IMR-90 (cell line): ENCODE measurements around the gene TCF4. TPM values are rescaled to one million over a fixed set of nuclear protein-coding genes. Genes with fewer than 3 reads are reported as not detected.

ENCODE experiments used
- ATAC-seq: fragments of 200-7000 bp; cut with Tn5 transposase; 2 replicates; pipeline ENCODE4 v1.9.1; 2020; ENCODE audit warnings: low read depth, mild to moderate bottlenecking, moderate library complexity
- BruUV-seq: library from RNA; stranded (reverse); fragments of 400-500 nt; replicated peaks from 2 replicates; lab custom pipeline; 2021; lab: Mats Ljungman, UMichigan
- CTCF ChIA-PET: fragments of 300-600 bp; formaldehyde crosslinking; extraction: SDS; loops from one replicate; lab custom pipeline; 2021; ENCODE audit warnings: antibody characterized with exemption; lab: Yijun Ruan, JAX
- POLR2A ChIA-PET: fragments of 300-600 bp; sonication (Branson Sonifier 250); formaldehyde crosslinking; loops from one replicate; lab custom pipeline; 2022; ENCODE audit warnings: antibody characterized with exemption; ENCODE audit not compliant: unreplicated experiment; lab: Charles Lee
- DNase-seq: peaks from one replicate; pipeline ENCODE4 v3.0.0; 2013
- H2AFZ ChIP-seq: replicated peaks from 2 replicates; pipeline ENCODE3; 2013; ENCODE audit warnings: low read length, mild to moderate bottlenecking; ENCODE audit not compliant: poor library complexity
- H2AK5ac ChIP-seq: 2 replicates; pipeline ENCODE4 v1.6.1; 2013; ENCODE audit warnings: low read depth, low read length, inconsistent platforms
- H2AK9ac ChIP-seq: replicated peaks from 2 replicates; pipeline ENCODE3; 2013; ENCODE audit warnings: mild to moderate bottlenecking, low read depth, low read length, moderate library complexity; ENCODE audit not compliant: poor library complexity
- H2BK120ac ChIP-seq: 2 replicates; pipeline ENCODE4 v1.6.1; 2013; ENCODE audit warnings: low read depth, low read length, inconsistent platforms
- H2BK15ac ChIP-seq: 3 replicates; pipeline ENCODE4 v1.6.1; 2013; ENCODE audit warnings: low read depth, low read length, inconsistent platforms
- H2BK20ac ChIP-seq: 2 replicates; pipeline ENCODE4 v1.6.1; 2013; ENCODE audit warnings: low read depth, mild to moderate bottlenecking, inconsistent platforms, low read length, moderate library complexity
- H2BK5ac ChIP-seq: 2 replicates; pipeline ENCODE4 v1.6.1; 2013; ENCODE audit warnings: mild to moderate bottlenecking, low read depth, low read length, inconsistent platforms; ENCODE audit not compliant: poor library complexity, severe bottlenecking
- H3K14ac ChIP-seq: replicated peaks from 2 replicates; pipeline ENCODE4 v1.6.1; 2013; ENCODE audit warnings: low read depth, low read length, inconsistent platforms
- H3K18ac ChIP-seq: 2 replicates; pipeline ENCODE4 v1.6.1; 2013; ENCODE audit warnings: low read depth, low read length, control low read depth
- H3K23ac ChIP-seq: 2 replicates; pipeline ENCODE4 v1.6.1; 2013; ENCODE audit warnings: low read depth, low read length, inconsistent platforms
- H3K27ac ChIP-seq: 2 replicates; pipeline ENCODE4 v1.5.1; 2013; ENCODE audit warnings: mild to moderate bottlenecking, control low read depth, low read length; ENCODE audit not compliant: insufficient read depth
- H3K27me3 ChIP-seq: 2 replicates; pipeline ENCODE4 v1.6.1; 2013; ENCODE audit warnings: low read length; ENCODE audit not compliant: control insufficient read depth, insufficient read depth
- H3K36me3 ChIP-seq: 2 replicates; pipeline ENCODE4 v1.6.1; 2013; ENCODE audit warnings: low read length, mixed read lengths; ENCODE audit not compliant: control insufficient read depth, insufficient read depth
- H3K4ac ChIP-seq: 2 replicates; pipeline ENCODE4 v1.6.1; 2013; ENCODE audit warnings: low read depth, low read length, inconsistent platforms
- H3K4me1 ChIP-seq: 2 replicates; pipeline ENCODE4 v1.6.1; 2013; ENCODE audit warnings: low read length, mixed read lengths; ENCODE audit not compliant: control insufficient read depth, insufficient read depth
- H3K4me2 ChIP-seq: 2 replicates; pipeline ENCODE4 v1.6.1; 2013; ENCODE audit warnings: low read depth, mild to moderate bottlenecking, control low read depth, low read length, moderate library complexity
- H3K4me3 ChIP-seq: 2 replicates; pipeline ENCODE4 v1.5.1; 2013; ENCODE audit warnings: low read depth, mild to moderate bottlenecking, control low read depth, low read length, moderate library complexity; ENCODE audit not compliant: insufficient read depth
- H3K56ac ChIP-seq: 2 replicates; pipeline ENCODE4 v1.6.1; 2013; ENCODE audit warnings: low read length, inconsistent platforms; ENCODE audit not compliant: insufficient read depth; ENCODE audit errors: extremely low read depth
- H3K79me1 ChIP-seq, 2 experiments: 2 replicates each; pipeline ENCODE4 v1.6.1; 2013; ENCODE audit warnings: low read length in 2 of 2, inconsistent platforms in 1 of 2, low read depth in 1 of 2
- H3K9ac ChIP-seq: 2 replicates; pipeline ENCODE4 v1.6.1; 2013; ENCODE audit warnings: low read depth, low read length, control low read depth
- H3K9me1 ChIP-seq: 2 replicates; pipeline ENCODE4 v1.6.1; 2013; ENCODE audit warnings: low read length, inconsistent platforms; ENCODE audit not compliant: insufficient read depth
- H3K9me3 ChIP-seq: 2 replicates; pipeline ENCODE4 v1.6.1; 2013; ENCODE audit warnings: low read length; ENCODE audit not compliant: control insufficient read depth, insufficient read depth
- H4K20me1 ChIP-seq: 2 replicates; pipeline ENCODE4 v1.6.1; 2013; ENCODE audit warnings: low read length, inconsistent platforms; ENCODE audit not compliant: insufficient read depth
- H4K5ac ChIP-seq: 2 replicates; pipeline ENCODE4 v1.6.1; 2013; ENCODE audit warnings: mild to moderate bottlenecking, low read depth, low read length, control low read depth
- H4K8ac ChIP-seq, 2 experiments: 2 replicates each; pipeline ENCODE4 v1.6.1; 2013; ENCODE audit warnings: low read depth in 2 of 2, low read length in 2 of 2, control low read depth in 1 of 2, inconsistent platforms in 1 of 2
- H4K91ac ChIP-seq: 2 replicates; pipeline ENCODE4 v1.6.1; 2013; ENCODE audit warnings: low read depth, low read length, inconsistent platforms; ENCODE audit not compliant: insufficient read depth
- BHLHE40 ChIP-seq: fragments of 150-350 bp; IDR thresholded peaks from 2 replicates; pipeline ENCODE4 v1.6.1; 2016; ENCODE audit warnings: mild to moderate bottlenecking, low read depth, low read length
- CHD1 ChIP-seq: IDR thresholded peaks from 2 replicates; pipeline ENCODE4 v1.6.1; 2012; ENCODE audit warnings: low read depth, low read length, improper control_type of control experiment
- FOS ChIP-seq: fragments of 150-350 bp; IDR thresholded peaks from 2 replicates; pipeline ENCODE4 v1.6.1; 2016; ENCODE audit warnings: low read depth, low read length
- MAFK ChIP-seq: IDR thresholded peaks from 2 replicates; pipeline ENCODE4 v1.6.1; 2012; ENCODE audit warnings: low read depth, low read length, improper control_type of control experiment
- MAZ ChIP-seq: IDR thresholded peaks from 2 replicates; pipeline ENCODE4 v1.6.1; 2012; ENCODE audit warnings: low read depth, mild to moderate bottlenecking, low read length, improper control_type of control experiment, moderate library complexity, borderline replicate concordance
- MXI1 ChIP-seq: IDR thresholded peaks from 2 replicates; pipeline ENCODE4 v1.6.1; 2012; ENCODE audit warnings: low read depth, mild to moderate bottlenecking, low read length, moderate library complexity, borderline replicate concordance
- NFE2L2 ChIP-seq: fragments of 150-350 bp; IDR thresholded peaks from 2 replicates; pipeline ENCODE4 v1.6.1; 2016; ENCODE audit warnings: low read depth, mild to moderate bottlenecking, low read length
- POLR2A ChIP-seq: IDR thresholded peaks from 2 replicates; pipeline ENCODE4 v1.6.1; 2012; ENCODE audit warnings: mild to moderate bottlenecking, low read depth, low read length
- RAD21 ChIP-seq: IDR thresholded peaks from 2 replicates; pipeline ENCODE4 v1.6.1; 2012; ENCODE audit warnings: low read length, improper control_type of control experiment
- RFX5 ChIP-seq: IDR thresholded peaks from 2 replicates; pipeline ENCODE4 v1.8.0; 2012; ENCODE audit warnings: low read depth, mild to moderate bottlenecking, low read length, moderate library complexity
- SMC3 ChIP-seq: fragments of 150-350 bp; IDR thresholded peaks from 2 replicates; pipeline ENCODE4 v1.6.1; 2016; ENCODE audit warnings: low read depth, mild to moderate bottlenecking, antibody characterized with exemption, low read length, moderate library complexity
- WGBS, 2 experiments: methylation state at CpG; one replicate each; pipeline versions ENCODE4 v1.1.5 to v1.1.7; 2013; ENCODE audit warnings: missing lambda C conversion rate in 2 of 2; ENCODE audit not compliant: insufficient read length in 1 of 2; ENCODE audit errors: extremely low coverage in 2 of 2; 5-methylcytosine and 5-hydroxymethylcytosine counted together
- dilution Hi-C: fragments of 300-500 bp; cut with HindIII; formaldehyde crosslinking; loops from one replicate; pipeline ENCODE4 v1.14.3; 2018; ENCODE audit warnings: low sequenced_read_pairs; ENCODE audit not compliant: unreplicated experiment
- in situ Hi-C: fragments of 300-500 bp; cut with MboI; formaldehyde crosslinking; loops from 3 replicates; pipeline ENCODE4 v1.14.3; 2019; ENCODE audit warnings: low sequenced_read_pairs, inconsistent platforms, mixed read lengths
- intact Hi-C: fragments of 100-400 bp; cut with micrococcal nuclease; formaldehyde crosslinking; loops from 2 replicates; pipeline ENCODE4 v1.10.0; 2022
- polyA plus RNA-seq, 3 experiments: library from polyadenylated mRNA; depleted of rRNA; stranded (reverse); fragments of >200 nt; gene quantifications; 2 replicates each; pipeline ENCODE4 v1.2.3, GENCODE V29; 2012; ENCODE audit warnings: low replicate concordance in 1 of 3
- total RNA-seq: library from RNA; depleted of rRNA; stranded (reverse); fragments of >200 nt; gene quantifications from 2 replicates; pipeline ENCODE4 v1.2.3, GENCODE V29; 2012
- TF ChIP-seq, protein P1 (sequence below): conservative IDR thresholded peaks from 2 replicates; pipeline ENCODE4 v1.5.1; 2012; ENCODE audit warnings: mild to moderate bottlenecking, low read depth, low read length, improper control_type of control experiment
- TF ChIP-seq, protein P2 (sequence below): fragments of 150-350 bp; IDR thresholded peaks from 2 replicates; pipeline ENCODE4 v1.6.1; 2016; ENCODE audit warnings: low read depth, mild to moderate bottlenecking, low read length, moderate library complexity, borderline replicate concordance
- TF ChIP-seq, protein P3 (sequence below): fragments of 150-350 bp; IDR thresholded peaks from 2 replicates; pipeline ENCODE4 v1.6.1; 2017; ENCODE audit warnings: mild to moderate bottlenecking, antibody characterized with exemption, low read length, low read depth

The TCF4 gene
- total and polyA plus RNA-seq, 2 of the 4 experiments (the other 2 are of a cell fraction) = 30.0 to 87.1 TPM

DNA sequence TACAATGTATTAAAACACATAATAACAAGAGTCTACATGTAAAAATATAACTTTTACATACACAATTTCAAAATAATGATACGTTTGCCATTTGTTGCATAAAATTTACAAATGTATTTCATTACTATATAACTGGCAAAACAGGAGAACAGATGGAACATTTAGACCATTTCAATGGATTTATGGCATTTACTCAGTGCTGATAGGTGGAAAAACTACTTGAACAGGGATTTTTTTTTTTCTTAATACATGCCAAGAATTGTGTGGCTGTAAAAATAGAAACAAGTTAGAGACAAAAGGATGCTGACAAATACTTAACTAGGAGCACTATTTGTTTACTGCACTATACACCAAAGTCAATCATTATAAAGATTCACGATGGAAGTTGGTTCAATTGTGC lies 361.9 kb downstream of the TCF4 start:
- Histone ChIP-seq H4K91ac (no peak overlapping the region), H3K27me3 (no peaks in the 10 kb centered on the region), H2AK5ac (no peak overlapping the region), H3K36me3 (peaks cover 12% of the 10 kb centered on the region), H3K9me3 (no peaks in the 10 kb centered on the region), H3K18ac (no peak overlapping the region), H2BK20ac (no peak overlapping the region), H2BK15ac (no peak overlapping the region), H3K27ac (no peak overlapping the region), H3K9ac (no peak overlapping the region), H3K4me1 (peaks cover 10% of the 10 kb centered on the region), H2AK9ac (no peak overlapping the region), H2BK5ac (no peak overlapping the region), H2AFZ (no peak overlapping the region), H4K5ac (no peak overlapping the region), H4K8ac (no peak overlapping the region), H2BK120ac (no peak overlapping the region), H3K14ac (no peak overlapping the region), H3K79me1 (peaks cover 6 to 15% of the 10 kb centered on the region in 2 experiments; a peak in 3 of 4 replicates), H3K9me1 (peaks cover 5% of the 10 kb centered on the region; the same call in 1 of the 2 replicates), H4K20me1 (peaks cover 5% of the 10 kb centered on the region), H3K4ac (no peak overlapping the region), H3K23ac (no peak overlapping the region), H3K56ac (no peak overlapping the region), H3K4me3 (no peak overlapping the region), H3K4me2 (no peak overlapping the region)
- dilution Hi-C loops (no loop called here), intact Hi-C loops (no loop called here), in situ Hi-C loops (loop anchor here (10.0 to 25.0 kb wide), 2 partner anchors 61 to 186 kb away; no protein-coding TSS in a partner anchor)
- no peak for ATAC-seq
- WGBS, 2 experiments = no CpG with 5 or more reads among the region's 2 CpGs
- no peak for DNase-seq
- ChIA-PET POLR2A (no interaction called here), CTCF (interaction anchor here (1.5 kb wide), 1 partner anchor 9 kb away, joined by 7 read pairs; no protein-coding TSS in a partner anchor)
- no TSS peak for BruUV-seq
- no peak for TF ChIP-seq CHD1
- TF ChIP-seq NFE2L2 = no peak
- TF ChIP-seq FOS = no peak
- no peak for TF ChIP-seq MAZ
- no peak for TF ChIP-seq POLR2A
- TF ChIP-seq, protein P1, sequence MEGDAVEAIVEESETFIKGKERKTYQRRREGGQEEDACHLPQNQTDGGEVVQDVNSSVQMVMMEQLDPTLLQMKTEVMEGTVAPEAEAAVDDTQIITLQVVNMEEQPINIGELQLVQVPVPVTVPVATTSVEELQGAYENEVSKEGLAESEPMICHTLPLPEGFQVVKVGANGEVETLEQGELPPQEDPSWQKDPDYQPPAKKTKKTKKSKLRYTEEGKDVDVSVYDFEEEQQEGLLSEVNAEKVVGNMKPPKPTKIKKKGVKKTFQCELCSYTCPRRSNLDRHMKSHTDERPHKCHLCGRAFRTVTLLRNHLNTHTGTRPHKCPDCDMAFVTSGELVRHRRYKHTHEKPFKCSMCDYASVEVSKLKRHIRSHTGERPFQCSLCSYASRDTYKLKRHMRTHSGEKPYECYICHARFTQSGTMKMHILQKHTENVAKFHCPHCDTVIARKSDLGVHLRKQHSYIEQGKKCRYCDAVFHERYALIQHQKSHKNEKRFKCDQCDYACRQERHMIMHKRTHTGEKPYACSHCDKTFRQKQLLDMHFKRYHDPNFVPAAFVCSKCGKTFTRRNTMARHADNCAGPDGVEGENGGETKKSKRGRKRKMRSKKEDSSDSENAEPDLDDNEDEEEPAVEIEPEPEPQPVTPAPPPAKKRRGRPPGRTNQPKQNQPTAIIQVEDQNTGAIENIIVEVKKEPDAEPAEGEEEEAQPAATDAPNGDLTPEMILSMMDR = no peak
- TF ChIP-seq, protein P2, sequence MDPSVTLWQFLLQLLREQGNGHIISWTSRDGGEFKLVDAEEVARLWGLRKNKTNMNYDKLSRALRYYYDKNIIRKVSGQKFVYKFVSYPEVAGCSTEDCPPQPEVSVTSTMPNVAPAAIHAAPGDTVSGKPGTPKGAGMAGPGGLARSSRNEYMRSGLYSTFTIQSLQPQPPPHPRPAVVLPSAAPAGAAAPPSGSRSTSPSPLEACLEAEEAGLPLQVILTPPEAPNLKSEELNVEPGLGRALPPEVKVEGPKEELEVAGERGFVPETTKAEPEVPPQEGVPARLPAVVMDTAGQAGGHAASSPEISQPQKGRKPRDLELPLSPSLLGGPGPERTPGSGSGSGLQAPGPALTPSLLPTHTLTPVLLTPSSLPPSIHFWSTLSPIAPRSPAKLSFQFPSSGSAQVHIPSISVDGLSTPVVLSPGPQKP = no peak
- no peak for TF ChIP-seq BHLHE40
- no peak for TF ChIP-seq SMC3
- TF ChIP-seq RFX5 = no peak
- TF ChIP-seq, protein P3, sequence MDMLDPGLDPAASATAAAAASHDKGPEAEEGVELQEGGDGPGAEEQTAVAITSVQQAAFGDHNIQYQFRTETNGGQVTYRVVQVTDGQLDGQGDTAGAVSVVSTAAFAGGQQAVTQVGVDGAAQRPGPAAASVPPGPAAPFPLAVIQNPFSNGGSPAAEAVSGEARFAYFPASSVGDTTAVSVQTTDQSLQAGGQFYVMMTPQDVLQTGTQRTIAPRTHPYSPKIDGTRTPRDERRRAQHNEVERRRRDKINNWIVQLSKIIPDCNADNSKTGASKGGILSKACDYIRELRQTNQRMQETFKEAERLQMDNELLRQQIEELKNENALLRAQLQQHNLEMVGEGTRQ = no peak
- no peak for TF ChIP-seq MAFK
- TF ChIP-seq MXI1 = no peak
- TF ChIP-seq RAD21 = no peak
